Keratinocyte (primary cell): Measurements from ENCODE around the gene SFTPB.

ENCODE experiments used
- EZH2 ChIP-seq: IDR thresholded peaks from one replicate; pipeline ENCODE4 v1.6.1; 2012; ENCODE audit warnings: inconsistent platforms, mild to moderate bottlenecking, low read length, moderate library complexity
- TF ChIP-seq, protein P1 (sequence below), 3 experiments: IDR thresholded peaks in 1 of 3; conservative IDR thresholded peaks in 1 of 3; optimal IDR thresholded peaks in 1 of 3; 2 replicates in 2 of 3; 3 replicates in 1 of 3; pipeline versions ENCODE3 to v1.5.1; 2011; ENCODE audit warnings: low read length in 3 of 3, mild to moderate bottlenecking in 3 of 3, moderate library complexity in 2 of 3, control low read depth in 1 of 3, inconsistent platforms in 1 of 3; ENCODE audit not compliant: insufficient read depth in 2 of 3; ENCODE audit errors: extremely low read depth in 1 of 3

GRCh38 chr2:85666435-85667316, 1.3 kb downstream of the SFTPB start:
- TF ChIP-seq, protein P1, sequence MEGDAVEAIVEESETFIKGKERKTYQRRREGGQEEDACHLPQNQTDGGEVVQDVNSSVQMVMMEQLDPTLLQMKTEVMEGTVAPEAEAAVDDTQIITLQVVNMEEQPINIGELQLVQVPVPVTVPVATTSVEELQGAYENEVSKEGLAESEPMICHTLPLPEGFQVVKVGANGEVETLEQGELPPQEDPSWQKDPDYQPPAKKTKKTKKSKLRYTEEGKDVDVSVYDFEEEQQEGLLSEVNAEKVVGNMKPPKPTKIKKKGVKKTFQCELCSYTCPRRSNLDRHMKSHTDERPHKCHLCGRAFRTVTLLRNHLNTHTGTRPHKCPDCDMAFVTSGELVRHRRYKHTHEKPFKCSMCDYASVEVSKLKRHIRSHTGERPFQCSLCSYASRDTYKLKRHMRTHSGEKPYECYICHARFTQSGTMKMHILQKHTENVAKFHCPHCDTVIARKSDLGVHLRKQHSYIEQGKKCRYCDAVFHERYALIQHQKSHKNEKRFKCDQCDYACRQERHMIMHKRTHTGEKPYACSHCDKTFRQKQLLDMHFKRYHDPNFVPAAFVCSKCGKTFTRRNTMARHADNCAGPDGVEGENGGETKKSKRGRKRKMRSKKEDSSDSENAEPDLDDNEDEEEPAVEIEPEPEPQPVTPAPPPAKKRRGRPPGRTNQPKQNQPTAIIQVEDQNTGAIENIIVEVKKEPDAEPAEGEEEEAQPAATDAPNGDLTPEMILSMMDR (optimal IDR thresholded peaks at IDR 0.05 in 1 of 3, IDR thresholded peaks at IDR 0.05 in 1 of 3, conservative IDR thresholded peaks at IDR 0.05 in 1 of 3; ENCODE audit: extremely low read depth in 1 of 3, insufficient read depth in 2 of 3, low read length in 3 of 3): no peak
- TF ChIP-seq EZH2: no peak
